Thoracic aorta (tissue), 2 donors: ENCODE data around the gene TIMM22. TPM values are rescaled to one million over a fixed set of nuclear protein-coding genes. Genes with fewer than 3 reads are reported as not detected.
"Not testable (repeated sequence)": the region's sequence is repeated elsewhere in the genome, so short reads cannot be mapped to it uniquely, and the experiment has no call there.

Experiments
- ATAC-seq: fragments of 150-250 bp; one replicate; pipeline ENCODE4 v1.8.0; 2017; ENCODE audit warnings: low read depth; ENCODE audit not compliant: insufficient number of reproducible peaks, low FRiP score
- DNase-seq: peaks from one replicate; pipeline ENCODE4 v3.0.0-alpha.2; 2020; ENCODE audit warnings: low spot score
- H3K27ac ChIP-seq, 2 donors: fragments of 200-600 bp; sonication (generic); 1 replicate in 1 of 2; 2 replicates in 1 of 2; pipeline ENCODE4 v1.5.1; 2016; ENCODE audit warnings: mild to moderate bottlenecking in 2 of 2, moderate library complexity in 2 of 2
- H3K27me3 ChIP-seq: fragments of 200-600 bp; sonication (generic); replicated peaks from 2 replicates; pipeline ENCODE4 v1.6.0; 2016; ENCODE audit warnings: mild to moderate bottlenecking; ENCODE audit not compliant: insufficient read depth
- H3K36me3 ChIP-seq: fragments of 200-600 bp; sonication (generic); one replicate; pipeline ENCODE4 v1.5.1; 2016
- H3K4me1 ChIP-seq, 2 donors: fragments of 200-600 bp; sonication (generic); 1 replicate in 1 of 2; 2 replicates in 1 of 2; pipeline versions ENCODE4 v1.5.1 to v1.6.0; 2016; ENCODE audit warnings: low read depth in 2 of 2, mild to moderate bottlenecking in 1 of 2; ENCODE audit not compliant: control insufficient read depth in 1 of 2
- H3K4me3 ChIP-seq: fragments of 200-600 bp; sonication (generic); 2 replicates; pipeline ENCODE4 v1.5.1; 2016; ENCODE audit warnings: mild to moderate bottlenecking
- H3K9me3 ChIP-seq: fragments of 200-600 bp; sonication (generic); 2 replicates; pipeline ENCODE4 v1.5.1; 2016
- total RNA-seq, 2 donors: library from RNA; depleted of rRNA; stranded (reverse); fragments of >200 nt; gene quantifications; one replicate each; pipeline versions ENCODE4 v1.1.0 to v1.2.3, GENCODE V29; 2016
- TF ChIP-seq, protein P1 (sequence below): fragments of 200-600 bp; sonication (generic); IDR thresholded peaks from one replicate; pipeline ENCODE4 v1.5.1; 2019; ENCODE audit warnings: antibody characterized with exemption

TIMM22 gene
- total RNA-seq: 10 to 100 TPM; 12.6 to 13.0 TPM

DNA sequence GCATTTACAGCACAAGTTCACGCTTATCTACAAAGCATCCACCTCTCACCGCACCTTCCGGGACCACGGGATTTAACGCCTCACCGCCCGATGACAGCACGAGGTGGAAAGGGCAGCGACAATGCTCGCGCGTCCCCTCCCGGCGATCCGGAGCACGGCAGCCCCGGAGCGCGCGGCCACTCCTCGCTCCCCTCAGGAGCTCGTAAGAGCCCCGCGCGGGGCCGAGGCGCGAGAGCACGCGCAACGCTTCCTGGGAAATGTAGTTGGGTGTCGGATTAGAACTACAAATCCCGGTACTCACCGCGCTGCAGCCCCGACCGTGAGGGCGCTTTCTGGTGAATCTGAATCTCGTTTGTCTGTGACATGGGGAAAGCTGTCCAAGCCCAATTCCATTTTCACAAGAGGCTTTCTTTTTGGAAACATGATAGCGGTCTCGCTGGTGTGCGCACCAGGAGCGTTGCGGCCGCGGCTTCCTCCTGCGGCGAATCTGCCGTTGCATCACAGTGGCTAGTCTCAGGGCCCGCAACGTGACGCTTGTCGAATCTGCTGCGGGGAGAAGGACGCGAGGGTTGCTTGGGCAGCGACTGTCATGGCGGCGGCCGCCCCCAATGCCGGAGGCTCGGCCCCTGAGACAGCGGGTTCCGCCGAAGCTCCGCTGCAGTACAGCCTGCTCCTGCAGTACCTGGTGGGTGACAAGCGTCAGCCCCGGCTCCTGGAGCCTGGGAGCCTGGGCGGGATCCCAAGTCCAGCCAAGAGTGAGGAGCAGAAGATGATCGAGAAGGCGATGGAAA, at the start of gene TIMM22:
Gene TIMM22, plus strand, starts transcription at position 576 of the 791 bp plus-strand sequence. Its CDS starts 14 bp downstream, at position 590.
- Histone ChIP-seq H3K27ac (peak within 1 kb of the TSS; percentile 86 to 88), H3K27me3 (no peaks in the 10 kb centered on the region), H3K36me3 (peaks cover 3% of the 10 kb centered on the region), H3K9me3 (no peaks in the 10 kb centered on the region), H3K4me3 (peak within 1 kb of the TSS; percentile 77), H3K4me1 (peaks cover 27 to 33% of the 10 kb centered on the region in 2 donors)
- ATAC-seq: peak; percentile 92
- TF ChIP-seq, protein P1, sequence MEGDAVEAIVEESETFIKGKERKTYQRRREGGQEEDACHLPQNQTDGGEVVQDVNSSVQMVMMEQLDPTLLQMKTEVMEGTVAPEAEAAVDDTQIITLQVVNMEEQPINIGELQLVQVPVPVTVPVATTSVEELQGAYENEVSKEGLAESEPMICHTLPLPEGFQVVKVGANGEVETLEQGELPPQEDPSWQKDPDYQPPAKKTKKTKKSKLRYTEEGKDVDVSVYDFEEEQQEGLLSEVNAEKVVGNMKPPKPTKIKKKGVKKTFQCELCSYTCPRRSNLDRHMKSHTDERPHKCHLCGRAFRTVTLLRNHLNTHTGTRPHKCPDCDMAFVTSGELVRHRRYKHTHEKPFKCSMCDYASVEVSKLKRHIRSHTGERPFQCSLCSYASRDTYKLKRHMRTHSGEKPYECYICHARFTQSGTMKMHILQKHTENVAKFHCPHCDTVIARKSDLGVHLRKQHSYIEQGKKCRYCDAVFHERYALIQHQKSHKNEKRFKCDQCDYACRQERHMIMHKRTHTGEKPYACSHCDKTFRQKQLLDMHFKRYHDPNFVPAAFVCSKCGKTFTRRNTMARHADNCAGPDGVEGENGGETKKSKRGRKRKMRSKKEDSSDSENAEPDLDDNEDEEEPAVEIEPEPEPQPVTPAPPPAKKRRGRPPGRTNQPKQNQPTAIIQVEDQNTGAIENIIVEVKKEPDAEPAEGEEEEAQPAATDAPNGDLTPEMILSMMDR: peak; percentile 92
- peak; percentile 71 for DNase-seq

DNA sequence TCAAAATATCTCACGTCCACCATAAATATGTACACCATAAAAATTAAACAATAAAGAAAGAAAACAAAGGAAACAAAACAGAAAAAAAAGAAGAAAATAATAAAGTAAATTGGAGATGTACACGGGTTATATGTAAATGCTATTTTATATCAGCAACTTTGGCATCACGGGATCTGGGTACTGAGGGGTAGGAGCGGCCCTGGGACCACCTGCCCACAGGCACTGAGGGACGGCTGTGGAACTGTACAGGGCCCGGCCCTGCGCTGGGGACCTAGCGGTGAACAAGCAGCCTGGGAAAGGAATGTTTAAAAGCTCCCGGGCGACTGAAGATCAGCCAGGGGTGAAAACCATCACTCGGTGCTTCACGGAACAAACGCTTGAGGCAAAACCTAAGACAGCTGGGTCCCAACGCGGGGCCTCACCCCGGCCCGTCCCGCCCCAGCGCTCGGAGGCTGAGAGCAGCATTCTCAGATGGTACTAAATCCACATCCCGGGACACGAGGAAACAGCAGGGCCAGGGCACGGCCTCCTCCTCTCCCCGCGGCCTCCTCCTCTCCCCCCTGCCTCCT, 48.6 kb upstream of the TIMM22 start:
- peaks cover 0 to 30% of the 10 kb centered on the region in 2 donors for H3K4me1 ChIP-seq

DNA sequence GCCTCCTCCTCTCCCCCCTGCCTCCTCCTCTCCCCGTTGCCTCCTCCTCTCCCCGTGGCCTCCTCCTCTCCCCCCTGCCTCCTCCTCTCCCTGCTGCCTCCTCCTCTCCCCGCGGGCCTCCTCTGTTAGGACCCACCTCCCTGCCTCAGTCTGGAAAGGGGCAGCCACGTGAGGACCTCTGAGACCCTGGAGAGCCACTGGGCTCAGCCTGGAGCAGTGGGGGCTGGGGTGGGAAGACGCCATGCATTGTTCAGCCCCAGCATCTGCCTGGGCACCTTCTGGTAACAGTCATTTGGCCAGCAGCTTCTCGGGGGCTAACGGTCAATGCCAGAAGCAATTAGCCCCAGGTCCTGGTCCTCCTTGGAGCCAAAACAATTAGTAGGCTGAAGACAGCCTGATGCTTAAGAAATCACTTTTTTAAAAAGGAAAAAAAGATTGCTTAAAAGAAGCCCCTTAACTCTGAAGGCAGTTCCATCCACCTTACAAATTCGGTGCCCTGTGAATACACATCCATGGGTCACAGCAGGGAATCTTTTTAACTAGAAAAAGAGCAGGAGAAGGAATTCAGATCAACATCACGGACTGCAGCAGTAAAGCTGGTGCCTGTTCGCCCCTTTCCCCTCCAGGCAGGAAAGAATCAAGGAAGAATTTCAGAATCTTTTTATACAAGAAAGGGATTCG, 47.2 kb upstream of the TIMM22 start:
- Histone ChIP-seq H3K9me3 (no peaks in the 10 kb centered on the region), H3K36me3 (no peaks in the 10 kb centered on the region), H3K4me1 (peaks cover 0 to 30% of the 10 kb centered on the region in 2 donors), H3K27ac (peak overlapping the region in 1 of 2 donors; percentile 65), H3K4me3 (no peak overlapping the region), H3K27me3 (no peaks in the 10 kb centered on the region)
- TF ChIP-seq, protein P1: no peak
- DNase-seq: no peak
- ATAC-seq: no peak

More for the DNA sequence above, 48.6 kb upstream of the TIMM22 start:
- Histone ChIP-seq H3K9me3 (no peaks in the 10 kb centered on the region), H3K36me3 (no peaks in the 10 kb centered on the region), H3K4me3 (no peak overlapping the region), H3K27me3 (no peaks in the 10 kb centered on the region), H3K27ac (no peak overlapping the region)
- no peak for DNase-seq
- TF ChIP-seq, protein P1: no peak
- no peak for ATAC-seq

DNA sequence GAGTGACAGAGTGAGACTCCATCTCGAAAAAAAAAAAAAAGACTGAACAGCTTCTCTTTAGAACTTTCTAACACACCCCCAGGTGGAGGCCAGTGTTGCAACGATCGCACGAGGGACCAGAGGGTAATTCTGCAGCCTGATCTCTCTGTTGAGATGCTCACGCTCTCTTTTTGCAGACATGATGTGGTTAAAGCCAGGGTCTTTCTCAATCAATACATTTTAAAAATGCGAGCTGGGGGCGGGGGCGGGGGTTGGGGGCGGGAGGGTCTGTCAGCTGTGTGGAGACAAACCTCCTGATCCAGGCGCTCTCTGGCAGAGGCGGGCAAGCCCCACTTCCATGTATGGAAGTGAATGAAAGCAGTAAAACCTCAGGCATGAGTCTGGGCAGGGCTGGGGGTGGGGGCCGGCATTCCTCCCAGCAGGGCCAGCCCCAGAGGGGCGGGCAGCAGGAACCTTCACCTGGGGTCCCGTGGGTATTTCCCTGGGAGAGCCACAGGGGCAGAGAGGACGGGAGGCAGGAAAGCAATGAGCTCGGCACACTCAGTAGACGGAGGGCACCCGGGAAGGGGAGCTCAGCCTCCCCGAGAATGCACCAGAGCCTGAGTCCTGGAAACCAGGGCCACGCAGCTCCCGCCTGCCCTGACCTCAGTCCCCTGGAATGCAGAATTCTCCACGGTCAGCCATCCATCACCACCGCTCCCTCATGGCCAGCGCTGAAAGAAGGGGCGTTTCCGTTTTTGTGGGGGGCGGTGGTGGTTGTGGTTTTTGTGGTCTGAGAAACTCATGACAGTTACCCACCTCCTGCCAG, 45.4 kb upstream of the TIMM22 start:
- peak overlapping the region; percentile 63 to 69 for H3K27ac ChIP-seq

DNA sequence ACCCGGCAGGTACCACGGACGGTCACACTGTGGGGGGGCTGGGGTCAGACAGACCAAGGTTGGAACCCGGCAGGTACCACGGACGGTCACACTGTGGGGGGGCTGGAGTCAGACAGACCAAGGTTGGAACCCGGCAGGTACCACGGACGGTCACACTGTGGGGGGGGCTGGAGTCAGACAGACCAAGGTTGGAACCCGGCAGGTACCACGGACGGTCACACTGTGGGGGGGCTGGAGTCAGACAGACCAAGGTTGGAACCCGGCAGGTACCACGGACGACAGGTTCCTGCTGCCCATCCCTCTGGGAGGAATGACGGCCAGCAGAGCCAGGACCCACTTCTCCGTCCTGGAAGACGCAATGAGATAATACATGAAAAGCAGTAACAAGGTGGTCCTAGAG, 44.3 kb upstream of the TIMM22 start:
- not testable (repeated sequence) for H3K9me3 ChIP-seq, H3K36me3 ChIP-seq, ATAC-seq, H3K27me3 ChIP-seq, H3K4me3 ChIP-seq, DNase-seq, H3K27ac ChIP-seq
- H3K4me1 ChIP-seq: peaks cover 0 to 31% of the 10 kb centered on the region in 2 donors

More for the DNA sequence above, 45.4 kb upstream of the TIMM22 start:
- Histone ChIP-seq H3K36me3 (no peaks in the 10 kb centered on the region), H3K4me1 (peaks cover 0 to 31% of the 10 kb centered on the region in 2 donors), H3K4me3 (peak overlapping the region; percentile 59), H3K9me3 (no peaks in the 10 kb centered on the region), H3K27me3 (no peaks in the 10 kb centered on the region)
- TF ChIP-seq, protein P1: no peak
- DNase-seq (no peak), ATAC-seq (peak; percentile 53)
